HG02610 (cell line): Measurements from ENCODE around the gene ZNF217.
"Not testable (repeated sequence)": the region's sequence is repeated elsewhere in the genome, so short reads cannot be mapped to it uniquely, and the experiment has no call there.

ENCODE experiments used
- ATAC-seq: cut with Tn5 transposase; IDR thresholded peaks from one replicate; pipeline ENCODE4 v1.9.1; 2021; ENCODE audit warnings: mild to moderate bottlenecking, moderate library complexity; ENCODE audit not compliant: unreplicated experiment

The ZNF217 gene

GRCh38 chr20:53593466-53594007, at the start of gene ZNF217:
Gene ZNF217 (minus strand): TSS chr20:53593839. CDS start chr20:53582826, 11,013 bp downstream.
- peak; percentile 20 for ATAC-seq

DNA sequence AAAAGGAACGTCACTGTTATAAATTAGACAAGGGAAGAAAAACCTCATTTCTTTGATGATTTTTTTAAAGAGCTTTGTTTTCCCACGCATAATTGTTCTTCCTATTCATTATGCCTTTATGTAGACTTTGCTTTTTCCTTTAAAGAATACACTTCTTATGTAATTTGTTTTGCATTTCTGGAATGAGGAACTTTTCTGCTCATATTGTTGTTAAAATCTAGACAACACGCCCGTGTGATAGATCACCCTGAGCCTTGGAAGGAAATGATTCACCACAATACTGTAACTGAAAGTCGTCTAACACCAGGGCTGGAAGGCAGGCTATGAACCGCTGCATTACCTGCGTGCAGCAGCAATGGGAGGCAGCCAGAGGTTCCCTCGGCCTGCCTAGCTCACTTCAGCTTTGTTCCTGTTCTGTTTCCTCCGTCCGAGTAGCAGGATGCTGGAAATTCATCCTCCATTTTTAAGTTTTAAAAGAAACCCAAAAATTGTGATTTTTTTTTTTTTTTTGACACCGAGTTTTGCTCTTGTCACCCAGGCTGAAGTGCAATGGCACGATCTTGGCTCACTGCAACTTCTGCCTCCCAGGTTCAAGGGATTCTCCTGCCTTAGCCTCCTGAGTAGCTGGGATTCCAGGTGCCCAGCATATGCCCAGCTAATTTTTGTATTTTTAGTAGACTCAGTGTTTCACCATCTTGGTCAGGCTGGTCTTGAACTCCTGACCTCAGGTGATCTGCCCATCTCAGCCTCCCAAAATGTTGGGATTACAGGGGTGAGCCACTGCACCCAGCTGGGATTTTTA, 49.6 kb upstream of the ZNF217 start:
- peak; percentile 95 for ATAC-seq

- peak; percentile 64 for ATAC-seq
Observed at GRCh38 chr20:53642196-53643030, 48.8 kb upstream of the ZNF217 start.

DNA sequence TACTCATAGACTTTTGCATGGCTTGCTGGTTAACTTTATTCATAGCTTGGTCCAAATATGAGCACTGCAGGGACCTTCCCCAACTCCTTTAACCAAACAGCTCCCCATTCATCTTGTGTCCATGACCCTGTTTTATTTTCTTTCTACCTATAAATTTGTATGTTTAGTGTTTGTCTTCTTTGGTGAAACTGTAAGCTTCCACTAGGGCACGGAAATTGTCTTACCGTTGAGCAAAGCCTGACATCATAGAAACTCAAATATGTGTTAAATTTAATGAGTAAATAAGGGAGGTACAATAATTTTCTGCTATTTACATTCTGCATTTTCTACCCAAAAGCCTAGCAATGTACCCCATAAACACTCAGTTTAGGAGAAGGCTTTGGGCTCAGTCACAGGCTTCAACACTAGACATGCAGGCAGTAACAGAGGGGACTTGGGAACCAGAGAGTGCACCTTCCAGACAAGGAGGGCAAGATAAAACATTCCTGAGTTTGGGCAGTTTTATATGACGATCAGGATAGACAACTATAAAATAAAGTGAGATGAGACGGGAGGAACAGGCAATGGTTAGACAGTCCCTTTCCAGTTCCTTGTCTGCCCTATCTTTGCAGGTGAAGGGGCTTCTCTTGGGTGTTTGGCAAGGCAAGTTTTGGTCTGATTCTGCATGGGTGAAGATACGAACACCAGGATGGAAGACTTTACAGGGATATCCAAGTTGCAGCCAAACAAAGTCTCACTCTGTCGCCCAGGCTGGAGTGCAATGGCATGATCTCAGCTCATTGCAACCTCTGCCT, 46.2 kb upstream of the ZNF217 start:
- ATAC-seq = no peak

DNA sequence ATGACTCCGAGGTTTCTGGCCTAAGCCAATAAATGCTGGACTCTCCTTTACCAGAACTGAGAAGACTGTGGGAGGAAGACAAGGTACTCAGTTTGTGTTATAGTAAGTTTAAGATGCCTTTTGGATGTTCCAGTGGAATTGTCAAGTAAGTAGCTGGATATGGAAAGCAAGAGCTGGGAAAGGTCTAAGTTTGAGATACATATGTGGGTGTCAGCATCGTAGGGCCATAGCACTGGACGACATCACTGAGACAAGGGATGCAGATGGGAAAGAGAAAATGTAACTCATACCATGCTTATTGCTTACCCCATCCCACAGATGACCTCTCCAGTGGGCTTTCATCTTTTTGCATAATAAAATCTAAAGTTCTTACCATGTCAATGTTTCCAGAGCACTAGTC, 45.5 kb upstream of the ZNF217 start:
- no peak for ATAC-seq

GRCh38 chr20:53637310-53637709, 43.7 kb upstream of the ZNF217 start:
- ATAC-seq = not testable (repeated sequence)

DNA sequence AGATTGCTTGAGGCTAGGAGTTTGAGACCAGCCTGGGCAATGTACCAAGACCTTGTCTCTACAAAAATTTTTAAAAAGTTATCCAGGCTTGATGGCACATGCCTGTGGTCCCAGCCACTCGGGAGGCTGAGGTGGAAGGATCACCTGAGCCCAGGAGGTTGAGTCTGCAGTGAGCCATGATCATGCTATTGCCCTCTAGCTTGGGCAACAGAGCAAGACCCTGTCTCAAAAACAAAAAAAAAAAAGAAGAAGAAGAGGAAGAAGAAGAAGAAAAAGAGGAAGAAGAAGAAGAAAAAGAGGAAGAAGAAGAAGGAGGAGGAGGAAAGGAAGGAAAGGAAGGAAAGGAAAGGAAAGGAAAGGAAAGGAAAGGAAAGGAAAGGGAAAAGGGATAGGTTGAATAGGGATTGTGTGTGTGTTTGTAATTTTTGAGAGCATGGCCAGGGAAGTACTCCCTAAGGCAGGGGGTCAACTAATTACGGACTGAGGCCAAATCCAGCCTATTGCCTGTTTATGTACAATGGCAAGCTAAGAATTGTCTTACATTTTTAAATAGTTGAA, 43.0 kb upstream of the ZNF217 start:
- ATAC-seq = no peak

- no peak for ATAC-seq
Observed at GRCh38 chr20:53635221-53635620, 41.6 kb upstream of the ZNF217 start.

- ATAC-seq = no peak
Observed at GRCh38 chr20:53631909-53632662, 38.4 kb upstream of the ZNF217 start.

GRCh38 chr20:53629436-53629835, 35.8 kb upstream of the ZNF217 start:
- no peak for ATAC-seq

GRCh38 chr20:53628758-53629157, 35.1 kb upstream of the ZNF217 start:
- not testable (repeated sequence) for ATAC-seq

- ATAC-seq = no peak
Observed at GRCh38 chr20:53628076-53628475, 34.4 kb upstream of the ZNF217 start.

- not testable (repeated sequence) for ATAC-seq
Observed at GRCh38 chr20:53627001-53627400, 33.4 kb upstream of the ZNF217 start.

DNA sequence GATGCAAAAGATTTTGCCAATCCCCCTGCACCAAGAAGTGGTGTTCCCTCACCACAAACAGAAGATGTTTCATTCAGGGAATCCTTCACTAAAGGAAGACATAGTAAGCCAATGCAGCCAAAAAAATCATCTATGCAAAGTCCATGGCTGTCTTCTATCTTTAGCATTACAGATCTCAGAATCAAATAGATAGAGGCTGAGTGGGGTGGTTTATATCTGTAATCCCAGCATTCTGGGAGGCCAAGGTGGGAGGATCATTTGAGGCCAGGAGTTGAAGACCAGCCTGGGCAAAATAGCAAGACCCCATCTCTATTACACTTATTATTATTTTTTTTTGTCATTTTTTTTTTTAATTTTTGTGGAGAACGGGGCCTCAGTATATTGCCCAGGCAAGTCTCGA, 32.9 kb upstream of the ZNF217 start:
- ATAC-seq = no peak

GRCh38 chr20:53625311-53626129, 31.9 kb upstream of the ZNF217 start:
- no peak for ATAC-seq

DNA sequence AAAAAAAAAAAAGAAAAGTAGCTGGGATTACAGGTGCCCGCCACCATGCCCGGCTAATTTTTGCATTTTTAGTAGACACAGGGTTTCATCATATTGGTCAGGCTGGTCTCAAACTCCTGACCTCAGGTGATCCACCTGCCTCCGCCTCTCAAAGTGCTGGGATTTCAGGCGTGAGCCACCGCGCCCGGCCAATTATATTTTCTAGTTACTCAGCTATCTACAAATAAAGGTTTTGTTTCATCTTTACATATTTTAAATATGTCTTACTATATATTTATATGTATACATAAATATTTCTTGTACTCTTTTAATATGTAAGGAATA, 31.2 kb upstream of the ZNF217 start:
- ATAC-seq = not testable (repeated sequence)

DNA sequence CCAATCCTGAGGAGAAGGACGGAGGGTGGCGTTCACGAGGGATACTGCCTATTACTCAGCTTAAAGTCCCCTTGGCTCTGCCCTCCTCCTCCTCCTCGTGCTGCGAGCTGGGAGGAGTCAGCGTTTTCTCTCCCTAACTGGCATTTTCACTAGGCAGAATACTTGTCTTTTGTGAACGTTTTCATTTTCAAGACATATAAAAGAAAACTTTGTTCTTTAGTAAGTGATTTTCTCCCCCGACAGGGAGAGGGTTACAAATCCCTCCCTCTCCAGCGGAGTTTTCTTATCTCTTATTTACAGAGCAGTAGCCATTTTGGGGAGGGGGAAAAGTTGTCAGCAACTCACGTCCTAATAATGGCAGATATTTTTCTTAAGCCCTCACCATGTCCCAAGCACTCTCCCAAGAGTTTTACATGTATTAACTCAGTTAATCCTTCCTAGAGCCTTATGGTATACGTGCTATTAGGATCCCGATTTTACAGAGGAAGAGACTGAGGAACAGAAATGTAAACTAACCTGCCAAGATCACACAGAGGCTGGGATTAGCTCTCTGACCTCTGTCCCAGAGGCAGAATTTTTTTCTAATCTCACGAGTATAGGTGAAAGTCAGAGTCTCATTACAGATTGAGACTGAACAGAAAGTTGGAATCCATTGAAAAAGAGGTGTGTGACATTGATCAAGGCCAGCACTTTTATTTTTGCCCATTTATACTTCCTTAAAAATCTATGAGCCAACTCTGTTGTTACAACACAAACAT, 30.0 kb upstream of the ZNF217 start:
- peak; percentile 69 for ATAC-seq

- peak; percentile 11 for ATAC-seq
Observed at GRCh38 chr20:53623134-53623453, 29.5 kb upstream of the ZNF217 start.
